ENCODE measurements around the gene CLDN14.

CLDN14 gene

GRCh38 chr21:36430841-36431240 is 49.1 kb downstream of the CLDN14 start:
- Histone ChIP-seq H3K27me3 (replicated peaks; ENCODE audit: insufficient read depth, low read length) (no peaks in the 10 kb centered on the region), H3K9ac (ENCODE audit: low read length) (no peak overlapping the region), H3K4me3 (ENCODE audit: low read length) (no peak overlapping the region), H3K9me2 (replicated peaks; ENCODE audit: insufficient read depth, low read length) (no peaks in the 10 kb centered on the region), H2AFZ (ENCODE audit: low read length) (no peak overlapping the region), H4K20me1 (ENCODE audit: insufficient read depth, low read length) (no peaks in the 10 kb centered on the region), H3K27ac (ENCODE audit: low read length) (no peak overlapping the region), H3F3A (ENCODE audit: insufficient read depth, low read length) (no peaks in the 10 kb centered on the region), H3K4me2 (ENCODE audit: low read depth, low read length) (no peak overlapping the region), H3K79me2 (ENCODE audit: low read length) (no peaks in the 10 kb centered on the region), H3K9me3 (replicated peaks; ENCODE audit: insufficient read depth, low read length) (no peaks in the 10 kb centered on the region), H3K4me1 (ENCODE audit: low read length) (no peaks in the 10 kb centered on the region), H3K36me3 (replicated peaks; ENCODE audit: insufficient read depth, low read length) (no peaks in the 10 kb centered on the region)
- TF ChIP-seq, protein P1, sequence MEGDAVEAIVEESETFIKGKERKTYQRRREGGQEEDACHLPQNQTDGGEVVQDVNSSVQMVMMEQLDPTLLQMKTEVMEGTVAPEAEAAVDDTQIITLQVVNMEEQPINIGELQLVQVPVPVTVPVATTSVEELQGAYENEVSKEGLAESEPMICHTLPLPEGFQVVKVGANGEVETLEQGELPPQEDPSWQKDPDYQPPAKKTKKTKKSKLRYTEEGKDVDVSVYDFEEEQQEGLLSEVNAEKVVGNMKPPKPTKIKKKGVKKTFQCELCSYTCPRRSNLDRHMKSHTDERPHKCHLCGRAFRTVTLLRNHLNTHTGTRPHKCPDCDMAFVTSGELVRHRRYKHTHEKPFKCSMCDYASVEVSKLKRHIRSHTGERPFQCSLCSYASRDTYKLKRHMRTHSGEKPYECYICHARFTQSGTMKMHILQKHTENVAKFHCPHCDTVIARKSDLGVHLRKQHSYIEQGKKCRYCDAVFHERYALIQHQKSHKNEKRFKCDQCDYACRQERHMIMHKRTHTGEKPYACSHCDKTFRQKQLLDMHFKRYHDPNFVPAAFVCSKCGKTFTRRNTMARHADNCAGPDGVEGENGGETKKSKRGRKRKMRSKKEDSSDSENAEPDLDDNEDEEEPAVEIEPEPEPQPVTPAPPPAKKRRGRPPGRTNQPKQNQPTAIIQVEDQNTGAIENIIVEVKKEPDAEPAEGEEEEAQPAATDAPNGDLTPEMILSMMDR (IDR thresholded peaks at IDR 0.05; ENCODE audit: low read length) = no peak
- TF ChIP-seq EZH2phosphoT487 (IDR thresholded peaks at IDR 0.05; ENCODE audit: low read length) (no peak), EZH2 (optimal IDR thresholded peaks at IDR 0.05; ENCODE audit: low read depth, low read length) (no peak)
- DNase-seq = no peak

DNA sequence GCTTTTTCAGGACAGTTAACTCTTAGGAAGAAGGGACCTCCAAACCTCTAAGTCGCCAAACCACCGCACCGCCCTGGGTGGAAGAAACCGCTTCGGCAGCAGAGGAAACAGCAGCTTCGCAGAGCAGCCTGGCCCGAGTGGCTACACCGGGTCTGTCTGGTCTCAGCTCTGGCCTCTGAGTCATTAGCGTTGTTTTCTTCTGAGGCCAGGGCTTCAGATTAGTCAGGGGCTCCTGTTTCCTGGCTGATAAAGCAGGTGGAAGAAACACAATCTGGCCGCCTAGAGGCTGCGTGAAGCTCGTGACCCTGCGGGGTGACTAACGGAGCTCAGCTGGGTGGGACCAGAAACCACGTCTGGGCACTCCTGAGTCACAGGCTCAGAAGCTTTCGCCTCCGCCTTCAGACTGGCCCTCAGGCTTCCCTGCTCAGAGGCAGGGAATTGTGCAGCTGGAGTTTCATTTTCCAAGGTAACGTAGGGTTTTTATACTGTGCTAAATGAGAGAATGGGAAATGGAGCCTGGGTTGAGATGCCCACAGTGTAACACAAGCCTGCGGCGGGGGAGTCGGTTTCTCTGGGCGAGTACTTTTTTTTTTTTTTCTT is 49.9 kb downstream of the CLDN14 start:
- DNase-seq = no peak
- Histone ChIP-seq H4K20me1 (ENCODE audit: insufficient read depth, low read length) (no peaks in the 10 kb centered on the region), H3K27ac (ENCODE audit: low read length) (no peak overlapping the region), H3K9ac (ENCODE audit: low read length) (no peak overlapping the region), H3K4me1 (ENCODE audit: low read length) (no peaks in the 10 kb centered on the region), H3K9me3 (replicated peaks; ENCODE audit: insufficient read depth, low read length) (no peaks in the 10 kb centered on the region), H3F3A (ENCODE audit: insufficient read depth, low read length) (no peaks in the 10 kb centered on the region), H3K27me3 (replicated peaks; ENCODE audit: insufficient read depth, low read length) (no peaks in the 10 kb centered on the region), H2AFZ (ENCODE audit: low read length) (no peak overlapping the region), H3K4me3 (ENCODE audit: low read length) (no peak overlapping the region), H3K79me2 (ENCODE audit: low read length) (no peaks in the 10 kb centered on the region), H3K9me2 (replicated peaks; ENCODE audit: insufficient read depth, low read length) (no peaks in the 10 kb centered on the region), H3K36me3 (replicated peaks; ENCODE audit: insufficient read depth, low read length) (no peaks in the 10 kb centered on the region), H3K4me2 (ENCODE audit: low read depth, low read length) (no peak overlapping the region)
- TF ChIP-seq EZH2phosphoT487 (IDR thresholded peaks at IDR 0.05; ENCODE audit: low read length) (no peak), EZH2 (optimal IDR thresholded peaks at IDR 0.05; ENCODE audit: low read depth, low read length) (no peak)
- TF ChIP-seq, protein P1 (IDR thresholded peaks at IDR 0.05; ENCODE audit: low read length) = no peak

DNA sequence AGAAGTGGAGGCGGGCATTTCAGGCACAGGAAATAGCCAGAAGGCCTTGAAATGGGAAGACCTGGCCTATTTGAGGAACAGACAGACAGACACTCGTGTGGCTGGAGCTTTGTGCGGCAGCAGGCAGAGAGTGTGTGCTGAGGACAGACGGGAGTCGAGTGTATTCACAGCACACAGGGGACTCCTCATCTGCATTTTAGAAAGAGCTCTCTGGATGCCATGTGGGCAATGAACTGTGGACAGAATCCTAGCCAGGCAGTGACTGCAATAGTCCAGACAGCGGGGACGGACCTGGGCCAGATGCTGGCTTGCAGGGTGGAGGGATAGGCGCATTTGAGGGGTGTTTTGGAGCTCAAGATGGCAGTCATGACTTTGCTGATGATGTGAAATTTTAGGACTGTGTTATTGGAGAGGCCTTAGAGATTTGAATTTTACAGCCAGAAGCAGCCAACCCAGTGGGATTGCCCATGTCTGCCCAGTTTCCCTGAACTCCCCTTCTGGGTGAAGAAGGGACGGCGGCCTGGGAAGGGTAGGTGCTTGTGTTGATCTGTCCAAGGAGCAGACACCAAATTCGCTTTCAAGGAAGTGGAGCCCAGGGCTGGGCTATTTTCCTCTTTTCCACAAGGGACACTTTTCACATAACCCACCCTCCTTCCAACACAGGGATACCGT is 51.0 kb downstream of the CLDN14 start:
- Histone ChIP-seq H3K79me2 (ENCODE audit: low read length) (no peaks in the 10 kb centered on the region), H3K27ac (ENCODE audit: low read length) (no peak overlapping the region), H3K9me2 (replicated peaks; ENCODE audit: insufficient read depth, low read length) (no peaks in the 10 kb centered on the region), H4K20me1 (ENCODE audit: insufficient read depth, low read length) (no peaks in the 10 kb centered on the region), H3K4me2 (ENCODE audit: low read depth, low read length) (no peak overlapping the region), H2AFZ (ENCODE audit: low read length) (no peak overlapping the region), H3K9ac (ENCODE audit: low read length) (no peak overlapping the region), H3K36me3 (replicated peaks; ENCODE audit: insufficient read depth, low read length) (no peaks in the 10 kb centered on the region), H3K4me3 (ENCODE audit: low read length) (no peak overlapping the region), H3K9me3 (replicated peaks; ENCODE audit: insufficient read depth, low read length) (no peaks in the 10 kb centered on the region), H3K27me3 (replicated peaks; ENCODE audit: insufficient read depth, low read length) (no peaks in the 10 kb centered on the region), H3K4me1 (ENCODE audit: low read length) (no peaks in the 10 kb centered on the region), H3F3A (ENCODE audit: insufficient read depth, low read length) (no peaks in the 10 kb centered on the region)
- no peak for DNase-seq
- no peak for TF ChIP-seq EZH2 (optimal IDR thresholded peaks at IDR 0.05; ENCODE audit: low read depth, low read length)
- TF ChIP-seq, protein P1 (IDR thresholded peaks at IDR 0.05; ENCODE audit: low read length) = no peak
- TF ChIP-seq EZH2phosphoT487 (IDR thresholded peaks at IDR 0.05; ENCODE audit: low read length) = no peak
